Measurements from ENCODE around the gene KIAA0232. TPM values are rescaled to one million over a fixed set of nuclear protein-coding genes. Genes with fewer than 3 reads are reported as not detected.

Gene KIAA0232
- total RNA-seq, 1 experiment from 2014 or later: 5.5 TPM

DNA sequence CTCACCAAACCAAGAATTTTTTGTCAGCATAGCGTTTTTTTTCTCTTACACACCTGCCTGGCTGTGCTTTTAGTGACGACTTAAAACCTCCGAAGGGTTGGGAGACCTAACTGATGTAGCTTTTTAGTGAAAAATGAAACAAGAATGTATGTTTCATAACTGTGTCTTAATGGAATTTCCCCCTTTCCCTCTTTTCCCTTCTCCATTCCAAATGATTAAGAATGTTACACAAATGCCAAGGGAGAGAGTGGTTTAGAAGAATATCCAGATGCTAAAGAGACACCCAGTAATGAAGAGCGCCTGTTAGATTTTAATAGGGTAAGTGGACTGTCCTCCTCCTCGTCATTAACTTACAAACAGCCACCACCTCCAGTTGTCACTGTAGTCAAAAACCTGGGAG is 93.9 kb downstream of the KIAA0232 start:
- CTCF ChIA-PET: no interaction called here

DNA sequence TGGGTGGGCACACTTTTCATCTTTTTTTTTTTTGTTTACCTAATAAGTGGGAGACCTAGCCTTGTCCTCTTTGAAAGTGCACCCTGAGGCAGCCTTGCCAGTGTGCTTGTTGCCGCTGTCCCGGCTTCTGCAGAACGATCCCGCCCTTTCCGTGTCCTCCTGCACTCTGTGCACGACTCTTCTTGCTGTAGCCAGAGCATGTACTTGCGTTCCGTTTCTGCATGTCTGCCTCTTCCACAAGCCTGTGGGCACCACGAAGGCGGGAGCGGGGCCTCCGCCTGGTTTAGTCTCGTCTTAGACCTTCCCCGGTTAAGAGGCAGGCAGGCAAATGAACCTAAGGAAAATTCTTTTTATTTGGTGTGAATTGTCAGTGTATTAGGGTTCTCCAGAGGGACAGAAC is 94.5 kb downstream of the KIAA0232 start:
- Histone ChIP-seq H3F3A (ENCODE audit: low read length, unreplicated experiment) (no peaks in the 10 kb centered on the region), H3K4me1 (ENCODE audit: insufficient read depth, low read length) (no peaks in the 10 kb centered on the region), H3K79me2 (ENCODE audit: low read length) (no peaks in the 10 kb centered on the region), H3K9me2 (replicated peaks; ENCODE audit: low read length) (no peaks in the 10 kb centered on the region), H3K4me2 (ENCODE audit: low read length) (no peak overlapping the region), H3K36me3 (ENCODE audit: low read depth, low read length) (peaks cover under 1% of the 10 kb centered on the region; the same call in 1 of the 2 replicates), H4K20me1 (ENCODE audit: low read length) (no peaks in the 10 kb centered on the region), H2AFZ (ENCODE audit: low read length) (no peak overlapping the region), H3K27me3 (ENCODE audit: low read length) (no peaks in the 10 kb centered on the region), H3K9ac (ENCODE audit: low read length) (no peak overlapping the region), H3K9me3 (ENCODE audit: low read length) (no peaks in the 10 kb centered on the region), H3K27ac (ENCODE audit: low read length) (no peak overlapping the region), H3K4me3 (ENCODE audit: low read length) (no peak overlapping the region)
- DNase-seq (no peak), ATAC-seq (no peak)
- POLR2A ChIA-PET (ENCODE audit: unreplicated experiment): no interaction called here
- no peak for TF ChIP-seq EZH2phosphoT487 (IDR thresholded peaks at IDR 0.05; ENCODE audit: borderline replicate concordance, low read length)
- TF ChIP-seq EZH2 (IDR thresholded peaks at IDR 0.05; ENCODE audit: low read length, unreplicated experiment): no peak
- TF ChIP-seq, protein P1, sequence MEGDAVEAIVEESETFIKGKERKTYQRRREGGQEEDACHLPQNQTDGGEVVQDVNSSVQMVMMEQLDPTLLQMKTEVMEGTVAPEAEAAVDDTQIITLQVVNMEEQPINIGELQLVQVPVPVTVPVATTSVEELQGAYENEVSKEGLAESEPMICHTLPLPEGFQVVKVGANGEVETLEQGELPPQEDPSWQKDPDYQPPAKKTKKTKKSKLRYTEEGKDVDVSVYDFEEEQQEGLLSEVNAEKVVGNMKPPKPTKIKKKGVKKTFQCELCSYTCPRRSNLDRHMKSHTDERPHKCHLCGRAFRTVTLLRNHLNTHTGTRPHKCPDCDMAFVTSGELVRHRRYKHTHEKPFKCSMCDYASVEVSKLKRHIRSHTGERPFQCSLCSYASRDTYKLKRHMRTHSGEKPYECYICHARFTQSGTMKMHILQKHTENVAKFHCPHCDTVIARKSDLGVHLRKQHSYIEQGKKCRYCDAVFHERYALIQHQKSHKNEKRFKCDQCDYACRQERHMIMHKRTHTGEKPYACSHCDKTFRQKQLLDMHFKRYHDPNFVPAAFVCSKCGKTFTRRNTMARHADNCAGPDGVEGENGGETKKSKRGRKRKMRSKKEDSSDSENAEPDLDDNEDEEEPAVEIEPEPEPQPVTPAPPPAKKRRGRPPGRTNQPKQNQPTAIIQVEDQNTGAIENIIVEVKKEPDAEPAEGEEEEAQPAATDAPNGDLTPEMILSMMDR (conservative IDR thresholded peaks at IDR 0.05; ENCODE audit: low read depth, low read length): no peak
- intact Hi-C loops (cut with micrococcal nuclease): no loop called here
- CTCF ChIA-PET: no interaction called here
- BruUV-seq (replicated peaks): no TSS peak

More for the DNA sequence above, 93.9 kb downstream of the KIAA0232 start:
- Histone ChIP-seq H3K79me2 (ENCODE audit: low read length) (no peaks in the 10 kb centered on the region), H2AFZ (ENCODE audit: low read length) (no peak overlapping the region), H3K9me3 (ENCODE audit: low read length) (no peaks in the 10 kb centered on the region), H3K27ac (ENCODE audit: low read length) (no peak overlapping the region), H3K4me3 (ENCODE audit: low read length) (no peak overlapping the region), H3K4me2 (ENCODE audit: low read length) (no peak overlapping the region), H3K9ac (ENCODE audit: low read length) (no peak overlapping the region), H3K36me3 (ENCODE audit: low read depth, low read length) (peaks cover 3% of the 10 kb centered on the region; the same call in 1 of the 2 replicates), H4K20me1 (ENCODE audit: low read length) (no peaks in the 10 kb centered on the region), H3K9me2 (replicated peaks; ENCODE audit: low read length) (no peaks in the 10 kb centered on the region), H3K4me1 (ENCODE audit: insufficient read depth, low read length) (no peaks in the 10 kb centered on the region), H3F3A (ENCODE audit: low read length, unreplicated experiment) (no peaks in the 10 kb centered on the region), H3K27me3 (ENCODE audit: low read length) (no peaks in the 10 kb centered on the region)
- no peak for ATAC-seq
- BruUV-seq (replicated peaks): no TSS peak
- POLR2A ChIA-PET (ENCODE audit: unreplicated experiment): no interaction called here
- intact Hi-C loops (cut with micrococcal nuclease): no loop called here
- no peak for DNase-seq
- no peak for TF ChIP-seq EZH2phosphoT487 (IDR thresholded peaks at IDR 0.05; ENCODE audit: borderline replicate concordance, low read length)
- TF ChIP-seq, protein P1 (conservative IDR thresholded peaks at IDR 0.05; ENCODE audit: low read depth, low read length): no peak
- no peak for TF ChIP-seq EZH2 (IDR thresholded peaks at IDR 0.05; ENCODE audit: low read length, unreplicated experiment)

DNA sequence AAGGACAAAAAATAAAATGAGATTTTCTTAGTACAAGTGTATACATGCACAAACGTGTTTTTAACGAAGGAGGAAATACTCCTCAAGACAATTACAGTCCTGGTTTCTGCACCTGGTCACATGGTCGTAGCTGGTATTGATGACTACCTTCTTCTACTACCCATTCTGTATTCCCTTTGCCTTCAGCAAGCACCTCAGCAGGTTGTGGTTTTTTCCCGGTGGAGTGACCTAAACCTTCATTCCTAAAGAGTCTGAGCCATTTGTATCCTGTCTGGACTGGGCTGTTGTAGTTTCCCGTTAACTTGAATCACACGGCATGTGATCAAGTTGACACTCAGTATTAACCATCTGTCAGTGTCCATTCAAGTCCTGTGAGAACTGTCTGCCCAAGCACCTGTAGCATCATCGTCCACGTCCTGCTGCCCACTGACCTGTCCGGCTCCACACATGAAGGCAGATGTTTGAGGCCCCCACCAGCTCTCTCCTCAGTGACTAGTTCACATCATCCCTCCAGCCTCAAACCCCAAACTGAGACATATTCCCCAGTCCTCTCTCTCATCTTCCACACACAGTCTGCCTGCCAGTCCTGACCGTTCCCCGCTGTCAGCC is 96.0 kb downstream of the KIAA0232 start:
- intact Hi-C loops (cut with micrococcal nuclease): no loop called here
- Histone ChIP-seq H3K9ac (ENCODE audit: low read length) (no peak overlapping the region), H3K79me2 (ENCODE audit: low read length) (no peaks in the 10 kb centered on the region), H3K27me3 (ENCODE audit: low read length) (no peaks in the 10 kb centered on the region), H3K36me3 (ENCODE audit: low read depth, low read length) (no peaks in the 10 kb centered on the region; the same call in 1 of the 2 replicates), H3K4me1 (ENCODE audit: insufficient read depth, low read length) (no peaks in the 10 kb centered on the region), H3K4me3 (ENCODE audit: low read length) (no peak overlapping the region), H3F3A (ENCODE audit: low read length, unreplicated experiment) (no peaks in the 10 kb centered on the region), H4K20me1 (ENCODE audit: low read length) (no peaks in the 10 kb centered on the region), H3K27ac (ENCODE audit: low read length) (no peak overlapping the region), H3K9me2 (replicated peaks; ENCODE audit: low read length) (no peaks in the 10 kb centered on the region), H2AFZ (ENCODE audit: low read length) (no peak overlapping the region), H3K9me3 (ENCODE audit: low read length) (no peaks in the 10 kb centered on the region), H3K4me2 (ENCODE audit: low read length) (no peak overlapping the region)
- no peak for DNase-seq
- CTCF ChIA-PET: no interaction called here
- ATAC-seq: no peak
- POLR2A ChIA-PET (ENCODE audit: unreplicated experiment): no interaction called here
- BruUV-seq (replicated peaks): no TSS peak
- TF ChIP-seq EZH2 (IDR thresholded peaks at IDR 0.05; ENCODE audit: low read length, unreplicated experiment) (no peak), EZH2phosphoT487 (IDR thresholded peaks at IDR 0.05; ENCODE audit: borderline replicate concordance, low read length) (no peak)
- TF ChIP-seq, protein P1 (conservative IDR thresholded peaks at IDR 0.05; ENCODE audit: low read depth, low read length): no peak
